Motor neuron (in vitro differentiated cells): Measurements from ENCODE around the gene PRSS2. TPM values are rescaled to one million over a fixed set of nuclear protein-coding genes. Genes with fewer than 3 reads are reported as not detected.
"Not testable (repeated sequence)": the region's sequence is repeated elsewhere in the genome, so short reads cannot be mapped to it uniquely, and the experiment has no call there.

Experiments
- ATAC-seq, 8 experiments: fragments of 200-7000 bp; cut with Tn5 transposase; replicated peaks in 6 of 8; 2 replicates each; pipeline ENCODE4 v1.8.0; 2021; ENCODE audit warnings: mild to moderate bottlenecking in 8 of 8, moderate library complexity in 8 of 8
- H3K27ac ChIP-seq, 2 donors: fragments of 250-450 bp; sonication (Bioruptor Pico); 2 replicates each; pipeline ENCODE4 v1.9.0; 2021; ENCODE audit warnings: antibody characterized with exemption in 2 of 2, mild to moderate bottlenecking in 2 of 2, moderate library complexity in 1 of 2
- H3K4me1 ChIP-seq, 2 donors: fragments of 250-450 bp; sonication (Bioruptor Pico); replicated peaks in 1 of 2; 2 replicates each; pipeline ENCODE4 v1.6.1; 2021; ENCODE audit warnings: antibody characterized with exemption in 2 of 2, mild to moderate bottlenecking in 2 of 2, moderate library complexity in 1 of 2
- H3K4me3 ChIP-seq, 5 donors: fragments of 250-450 bp; sonication (Bioruptor Pico); 2 replicates each; pipeline ENCODE4 v1.9.0; 2021; ENCODE audit warnings: antibody characterized with exemption in 5 of 5, mild to moderate bottlenecking in 5 of 5, moderate library complexity in 4 of 5
- WGBS, 10 experiments: fragments of 450-650 bp; shearing (Covaris generic); methylation state at CpG; one replicate each; pipeline ENCODE4 v1.0.0; 2022; 5-methylcytosine and 5-hydroxymethylcytosine counted together
- in situ Hi-C, 9 experiments: fragments of 400-800 bp; cut with MboI; loops; one replicate each; pipeline ENCODE4 v1.15.0; 2021; ENCODE audit warnings: low sequenced_read_pairs in 9 of 9, low pct_unique_long_range_greater_than_20kb in 2 of 9; ENCODE audit not compliant: unreplicated experiment in 9 of 9
- total RNA-seq, 8 experiments: library from RNA; unstranded; fragments of 300-600 nt; gene quantifications; 2 replicates each; pipeline versions ENCODE4 v1.2.3 to v1.2.4, GENCODE V29; 2022

PRSS2 gene
- total RNA-seq, 8 experiments from 2014 or later = not detected

DNA sequence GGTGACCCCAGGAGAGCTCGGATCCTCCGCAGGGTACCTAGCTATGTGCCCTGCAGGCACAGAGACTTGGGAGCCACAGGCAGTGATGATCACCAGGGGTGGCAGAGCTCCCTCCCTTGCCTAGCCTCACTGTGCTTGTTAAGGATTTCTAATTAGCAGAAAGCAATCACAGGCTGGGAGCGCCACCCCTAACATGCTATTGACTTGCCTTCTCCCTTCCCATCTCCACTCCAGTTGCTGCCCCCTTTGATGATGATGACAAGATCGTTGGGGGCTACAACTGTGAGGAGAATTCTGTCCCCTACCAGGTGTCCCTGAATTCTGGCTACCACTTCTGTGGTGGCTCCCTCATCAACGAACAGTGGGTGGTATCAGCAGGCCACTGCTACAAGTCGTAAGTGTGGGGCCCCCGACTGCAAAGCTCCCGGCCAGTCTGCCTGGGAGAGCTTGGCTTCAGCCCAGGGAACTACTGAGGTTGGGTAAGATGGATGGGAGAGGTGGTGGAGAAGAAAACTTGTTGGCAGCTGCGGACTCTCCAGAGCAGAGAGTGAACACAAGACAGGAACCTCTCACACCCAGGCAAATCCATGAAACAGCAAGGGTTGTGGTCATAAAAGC is 20.3 kb upstream of the PRSS2 start:
- 0 to 91% (median 60%) methylated on average over 1 to 8 of the region's 9 CpGs; no CpG with 5 or more reads in 2 of the 10 experiments for WGBS, 10 experiments
- ATAC-seq = peak in 1 of 8 experiments; percentile 49

DNA sequence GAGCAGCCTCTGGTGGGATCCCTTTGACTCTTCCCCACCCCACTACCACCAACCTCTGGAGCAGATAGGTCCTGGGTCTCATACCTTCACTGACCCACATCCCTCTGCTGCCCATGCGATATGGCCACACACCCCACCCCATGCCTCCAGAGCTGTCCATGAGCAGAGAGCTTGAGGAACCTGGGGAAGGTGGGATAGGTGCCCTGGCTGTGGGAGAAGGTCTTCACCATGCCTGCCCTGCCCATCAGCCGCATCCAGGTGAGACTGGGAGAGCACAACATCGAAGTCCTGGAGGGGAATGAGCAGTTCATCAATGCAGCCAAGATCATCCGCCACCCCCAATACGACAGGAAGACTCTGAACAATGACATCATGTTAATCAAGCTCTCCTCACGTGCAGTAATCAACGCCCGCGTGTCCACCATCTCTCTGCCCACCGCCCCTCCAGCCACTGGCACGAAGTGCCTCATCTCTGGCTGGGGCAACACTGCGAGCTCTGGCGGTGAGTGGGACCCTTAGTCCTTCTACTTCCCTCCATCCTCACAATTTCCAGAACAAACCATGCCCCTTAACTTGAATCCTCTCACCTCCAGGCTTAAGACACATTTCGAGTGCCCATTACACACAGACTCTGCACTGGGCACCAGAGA is 19.1 kb upstream of the PRSS2 start:
- H3K4me3 ChIP-seq, H3K27ac ChIP-seq, ATAC-seq, H3K4me1 ChIP-seq, in situ Hi-C loops: not testable (repeated sequence)
- WGBS, 10 experiments = 37 to 88% (median 72%) methylated on average over 1 to 6 of the region's 14 CpGs; no CpG with 5 or more reads in 3 of the 10 experiments

More for the DNA sequence above, 20.3 kb upstream of the PRSS2 start:
- Histone ChIP-seq H3K27ac (no peak overlapping the region), H3K4me3 (no peak overlapping the region), H3K4me1 (no peaks in the 10 kb centered on the region)
- in situ Hi-C loops = no loop called here

DNA sequence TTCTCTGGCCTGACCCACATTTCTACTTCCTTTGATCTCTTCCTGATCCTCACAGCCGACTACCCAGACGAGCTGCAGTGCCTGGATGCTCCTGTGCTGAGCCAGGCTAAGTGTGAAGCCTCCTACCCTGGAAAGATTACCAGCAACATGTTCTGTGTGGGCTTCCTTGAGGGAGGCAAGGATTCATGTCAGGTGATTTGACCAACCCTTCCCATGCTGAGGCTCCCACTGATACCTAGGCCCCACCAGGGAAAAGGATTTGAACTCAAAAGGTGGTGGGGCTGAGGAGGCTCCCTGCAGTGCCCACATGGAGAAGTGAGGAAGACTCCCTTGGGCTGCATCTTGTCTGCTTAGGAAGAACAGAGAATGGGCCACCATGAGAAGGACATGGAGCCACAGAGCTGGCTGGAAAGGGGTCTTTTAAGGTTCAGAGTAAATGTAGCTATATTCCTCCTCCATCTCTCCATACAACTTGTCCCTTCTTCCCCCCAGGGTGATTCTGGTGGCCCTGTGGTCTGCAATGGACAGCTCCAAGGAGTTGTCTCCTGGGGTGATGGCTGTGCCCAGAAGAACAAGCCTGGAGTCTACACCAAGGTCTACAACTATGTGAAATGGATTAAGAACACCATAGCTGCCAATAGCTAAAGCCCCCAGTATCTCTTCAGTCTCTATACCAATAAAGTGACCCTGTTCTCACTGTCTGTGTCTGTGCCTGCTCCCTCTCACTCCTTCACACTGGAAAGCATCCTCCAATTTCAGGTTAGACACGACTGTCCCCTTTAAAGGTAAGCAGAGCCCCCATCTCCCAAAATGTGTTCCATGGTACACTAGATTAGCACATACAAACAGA is 18.2 kb upstream of the PRSS2 start:
- Histone ChIP-seq H3K4me3 (no peak overlapping the region), H3K27ac (no peak overlapping the region), H3K4me1 (no peaks in the 10 kb centered on the region)
- no peak for ATAC-seq
- in situ Hi-C loops = no loop called here
- 6 to 90% (median 22%) methylated on average over 1 to 3 of the region's 3 CpGs; no CpG with 5 or more reads in 4 of the 10 experiments for WGBS, 10 experiments

DNA sequence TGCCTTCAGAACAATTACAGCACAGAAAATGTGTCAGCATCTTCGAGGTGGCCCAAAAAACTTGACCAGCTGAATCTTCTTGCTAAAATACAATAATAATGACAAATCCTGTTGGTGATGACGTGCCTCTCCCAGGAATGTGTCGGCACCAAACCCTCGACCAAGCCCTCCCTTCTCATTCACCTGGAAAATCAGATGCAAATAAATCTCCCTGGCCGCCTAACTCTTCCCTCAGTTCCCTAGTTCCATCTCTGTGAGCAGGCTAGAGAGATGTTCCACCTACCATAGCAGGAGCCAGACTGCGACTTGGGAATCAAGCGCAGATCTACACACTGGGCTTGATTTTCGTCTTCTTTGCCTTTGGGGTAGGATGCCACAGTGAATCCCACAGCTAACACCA is 17.4 kb upstream of the PRSS2 start:
- Histone ChIP-seq H3K4me1 (no peaks in the 10 kb centered on the region), H3K4me3 (no peak overlapping the region), H3K27ac (no peak overlapping the region)
- in situ Hi-C loops = no loop called here
- ATAC-seq = no peak
- 25 to 81% (median 56%) methylated on average over 1 to 6 of the region's 8 CpGs; no CpG with 5 or more reads in 2 of the 10 experiments for WGBS, 10 experiments

DNA sequence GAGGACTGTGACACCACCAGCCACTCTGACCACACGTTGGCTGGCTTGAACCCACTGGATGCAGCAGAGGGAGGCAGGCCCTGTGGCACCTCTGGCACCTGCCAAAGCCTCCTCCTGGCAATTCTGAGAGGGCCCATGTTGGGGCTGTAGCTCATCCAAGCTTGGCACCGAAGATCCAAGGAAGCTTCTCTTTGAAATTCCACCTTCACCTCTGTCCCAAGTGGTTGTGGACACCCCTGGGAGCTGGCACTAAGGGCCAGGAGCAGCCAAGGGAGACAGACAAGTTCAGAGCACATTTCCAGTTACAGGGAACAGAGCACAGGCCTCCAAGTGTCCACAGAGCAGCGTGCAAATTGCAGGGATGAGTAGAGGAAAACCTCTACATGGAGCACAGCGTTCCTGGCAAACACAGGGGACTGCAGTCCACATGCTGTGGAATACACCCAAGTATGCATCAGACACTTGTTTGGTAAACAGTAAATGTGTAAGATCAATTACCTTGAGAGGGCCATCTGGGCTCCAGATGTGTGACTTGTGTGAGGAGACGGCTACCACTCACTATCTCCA is 16.8 kb upstream of the PRSS2 start:
- in situ Hi-C loops, H3K27ac ChIP-seq, H3K4me3 ChIP-seq, H3K4me1 ChIP-seq: not testable (repeated sequence)
- 0 to 100% (median 0%) methylated on average over 1 to 4 of the region's 5 CpGs; no CpG with 5 or more reads in 3 of the 10 experiments for WGBS, 10 experiments
- ATAC-seq = peak in 3 of 8 experiments; percentile 79 to 97 (median 88)

DNA sequence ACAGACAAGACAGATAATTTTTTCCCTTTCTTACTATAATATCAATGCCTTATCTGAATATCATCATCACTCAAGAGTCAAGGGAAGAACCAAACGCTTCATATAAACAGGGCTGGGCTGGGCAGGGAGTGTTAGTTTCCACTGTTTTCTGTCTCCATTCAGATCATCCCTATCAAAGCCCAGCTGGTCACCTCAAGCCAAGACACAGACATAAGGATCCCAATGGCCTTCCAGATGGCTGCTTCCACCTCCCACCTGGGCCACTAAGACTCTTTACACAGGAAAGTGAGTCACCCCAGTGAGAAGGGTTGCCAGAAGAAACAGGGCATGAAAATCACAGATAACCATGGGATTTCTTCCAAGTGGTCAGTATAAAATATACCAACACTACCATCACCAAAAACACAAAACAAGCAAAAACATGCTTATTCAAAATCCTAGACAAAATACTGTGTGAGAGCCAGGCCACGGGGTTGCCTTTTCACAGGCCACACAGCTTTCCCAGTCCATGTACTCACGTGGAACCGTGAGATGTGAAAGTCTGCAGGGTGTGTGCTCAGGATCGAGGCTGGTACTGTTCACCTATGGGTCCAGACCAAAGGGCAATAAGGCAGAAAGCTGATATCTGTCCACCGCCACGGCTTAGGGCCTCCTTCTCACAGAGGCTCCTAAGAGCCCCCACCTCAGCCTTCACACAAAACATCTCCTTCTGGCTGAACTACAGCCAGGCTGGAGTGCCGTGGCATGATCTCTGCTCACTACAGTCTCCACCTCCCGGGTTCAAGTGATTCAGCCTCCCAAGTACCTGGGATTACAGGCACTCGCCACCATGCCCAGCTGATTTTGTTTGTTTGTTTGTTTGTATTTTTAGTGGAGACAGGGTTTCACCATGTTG is 15.8 kb upstream of the PRSS2 start:
- in situ Hi-C loops = no loop called here
- ATAC-seq = peak in 3 of 8 experiments; percentile 11 to 29 (median 20)

DNA sequence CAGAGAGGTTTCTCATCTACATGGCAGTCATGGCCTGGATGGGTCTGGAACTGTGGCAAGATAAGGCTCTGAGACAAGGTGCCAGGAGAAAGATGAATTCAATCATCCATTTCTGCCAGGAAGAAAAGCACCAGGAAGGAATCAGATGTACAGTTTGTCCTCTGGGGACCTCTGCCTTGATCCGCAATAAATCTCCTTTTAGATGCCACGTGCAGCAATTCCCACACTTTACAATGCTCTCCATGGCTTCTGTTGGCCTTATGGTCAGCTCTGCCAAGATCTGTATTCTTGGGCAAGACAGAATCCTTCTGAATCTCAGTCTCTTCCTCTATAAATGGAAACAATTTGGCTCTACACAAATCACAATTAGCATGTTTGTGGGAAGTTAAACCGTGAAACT is 12.5 kb upstream of the PRSS2 start:
- 0 to 100% (median 42%) methylated on average over 1 to 2 of the region's 3 CpGs; no CpG with 5 or more reads in 4 of the 10 experiments for WGBS, 10 experiments
- H3K4me1 ChIP-seq, in situ Hi-C loops, H3K27ac ChIP-seq, H3K4me3 ChIP-seq, ATAC-seq: not testable (repeated sequence)

More for the DNA sequence above, 15.8 kb upstream of the PRSS2 start:
- no peaks in the 10 kb centered on the region for H3K4me1 ChIP-seq
- WGBS, 10 experiments = 58 to 100% (median 70%) methylated on average over 1 to 8 of the region's 10 CpGs; no CpG with 5 or more reads in 2 of the 10 experiments
- H3K27ac ChIP-seq = no peak overlapping the region
- H3K4me3 ChIP-seq = no peak overlapping the region

DNA sequence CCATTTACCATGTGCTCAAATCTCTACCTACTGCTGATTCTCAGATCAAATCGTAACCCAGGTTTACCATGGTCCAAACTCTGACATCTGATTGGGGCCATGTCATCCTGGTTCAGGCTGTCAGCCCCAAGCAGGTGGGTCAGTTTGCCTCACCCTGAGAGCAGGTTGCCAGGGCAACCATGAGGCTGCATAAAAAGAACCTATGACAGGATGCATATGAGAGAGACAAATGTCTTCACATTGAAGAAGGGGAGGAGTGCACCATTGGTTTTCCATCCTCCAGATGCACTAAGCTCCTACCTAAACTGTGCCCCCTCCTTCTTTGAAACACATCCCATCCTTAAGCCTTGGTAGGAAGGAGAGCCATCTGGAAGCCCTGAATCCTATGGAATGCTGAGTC is 11.3 kb upstream of the PRSS2 start:
- in situ Hi-C loops = no loop called here
- ATAC-seq = peak in 2 of 8 experiments; percentile 50 to 59
- Histone ChIP-seq H3K4me1 (no peaks in the 10 kb centered on the region), H3K27ac (no peak overlapping the region), H3K4me3 (no peak overlapping the region)
- 25 to 100% (median 56%) methylated on average over 1 of the region's 1 CpG; no CpG with 5 or more reads in 6 of the 10 experiments for WGBS, 10 experiments

DNA sequence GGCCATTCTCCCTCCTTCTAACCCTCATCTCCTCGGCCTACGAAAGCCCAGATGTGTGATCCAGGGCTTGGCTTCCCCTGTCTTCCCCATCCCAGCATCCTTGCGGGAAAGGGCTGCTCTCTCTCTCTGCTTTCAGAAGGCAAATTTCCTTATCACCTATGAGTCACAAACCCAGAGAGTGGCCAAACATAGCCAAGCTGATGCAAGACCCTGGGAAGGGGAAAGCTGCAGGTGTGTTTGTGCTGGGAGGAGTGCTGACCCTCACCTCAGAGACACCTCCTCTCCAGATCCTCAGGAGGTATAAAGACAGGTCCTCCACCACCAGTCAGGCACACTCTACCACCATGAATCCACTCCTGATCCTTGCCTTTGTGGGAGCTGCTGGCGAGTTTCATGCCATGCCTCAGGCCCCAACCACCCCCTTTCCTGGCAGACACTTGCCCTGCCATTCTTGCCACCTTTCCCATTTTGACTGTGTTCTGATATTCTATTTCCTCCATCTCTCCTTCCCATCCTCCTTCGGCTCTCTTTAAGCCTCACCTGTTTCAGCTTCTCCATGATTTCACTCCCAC is 10.6 kb upstream of the PRSS2 start:
- Histone ChIP-seq H3K27ac (no peak overlapping the region), H3K4me1 (no peaks in the 10 kb centered on the region), H3K4me3 (no peak overlapping the region)
- in situ Hi-C loops = no loop called here
- no peak for ATAC-seq
- 0 to 83% (median 46%) methylated on average over 1 to 3 of the region's 5 CpGs; no CpG with 5 or more reads in 3 of the 10 experiments for WGBS, 10 experiments

DNA sequence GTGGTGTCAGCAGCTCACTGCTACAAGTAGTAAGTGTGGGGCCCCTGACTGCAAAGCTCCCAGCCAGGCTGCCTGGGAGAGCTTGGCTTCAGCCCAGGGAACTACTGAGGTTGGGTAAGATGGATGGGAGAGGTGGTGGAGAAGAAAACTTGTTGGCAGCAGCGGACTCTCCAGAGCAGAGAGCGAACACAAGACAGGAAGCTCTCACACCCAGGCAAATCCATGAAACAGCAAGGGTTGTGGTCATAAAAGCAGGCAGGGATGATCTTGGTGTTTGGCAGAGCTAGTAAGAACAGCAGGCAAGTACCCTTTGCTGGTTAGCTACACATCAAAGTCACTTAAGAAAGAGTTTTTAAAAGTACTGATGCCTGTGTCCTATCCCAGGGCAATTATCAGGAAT is 9.2 kb upstream of the PRSS2 start:
- H3K4me3 ChIP-seq, in situ Hi-C loops, H3K27ac ChIP-seq, H3K4me1 ChIP-seq: not testable (repeated sequence)
- 18 to 83% (median 72%) methylated on average over 1 to 2 of the region's 2 CpGs; no CpG with 5 or more reads in 6 of the 10 experiments for WGBS, 10 experiments
- peak in 1 of 8 experiments; percentile 56 for ATAC-seq

DNA sequence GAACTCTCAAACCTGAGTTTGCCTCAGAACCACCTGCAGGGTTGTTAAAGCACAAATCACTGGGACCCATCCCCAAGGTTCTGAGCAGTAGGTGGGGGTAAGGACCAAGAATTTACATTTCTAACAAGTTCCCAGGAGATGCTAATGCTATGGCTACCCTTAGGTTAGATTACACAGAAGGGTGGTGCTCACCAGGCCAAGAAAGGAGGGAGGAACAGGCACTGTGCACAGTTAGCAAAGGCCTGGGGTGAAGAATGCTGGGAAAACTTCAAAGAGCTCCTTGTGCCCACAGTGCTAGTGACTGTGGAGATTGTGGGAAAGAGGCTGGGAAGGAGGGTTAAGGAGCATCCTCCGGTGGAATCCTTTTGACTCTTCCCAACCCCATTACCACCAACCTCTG is 8.7 kb upstream of the PRSS2 start:
- in situ Hi-C loops = no loop called here
- ATAC-seq = peak in 3 of 8 experiments; percentile 77 to 81 (median 79)
- 60% methylated on average over 1 of the region's 1 CpG; no CpG with 5 or more reads in 9 of the 10 experiments for WGBS, 10 experiments
- Histone ChIP-seq H3K27ac (no peak overlapping the region), H3K4me3 (no peak overlapping the region), H3K4me1 (no peaks in the 10 kb centered on the region)

DNA sequence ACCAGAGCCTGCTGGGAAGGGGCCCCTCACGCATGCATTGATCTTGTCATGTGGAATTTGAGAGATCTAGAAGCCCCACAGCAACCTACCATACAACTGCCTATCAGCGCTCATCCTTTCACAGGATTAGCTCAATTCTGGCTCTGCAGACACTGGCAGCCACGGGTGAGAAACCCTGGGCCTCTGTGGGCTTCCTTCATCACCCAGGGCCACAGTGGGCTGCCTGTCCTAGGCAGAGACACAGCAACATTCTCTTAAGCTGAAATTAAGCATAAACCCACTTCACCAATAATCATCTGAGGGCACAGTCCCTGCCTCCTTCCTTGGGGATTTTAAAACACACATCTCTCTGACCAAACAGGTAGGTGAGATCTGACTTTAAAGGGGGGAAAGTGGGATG is 3.3 kb upstream of the PRSS2 start:
- in situ Hi-C loops = no loop called here
- no peak for ATAC-seq
- Histone ChIP-seq H3K4me1 (no peaks in the 10 kb centered on the region), H3K27ac (no peak overlapping the region), H3K4me3 (no peak overlapping the region)
- 8 to 100% (median 67%) methylated on average over 1 to 3 of the region's 3 CpGs; no CpG with 5 or more reads in 3 of the 10 experiments for WGBS, 10 experiments
